HepG2 (cell line): ENCODE data around the gene TCAP. TPM values are rescaled to one million over a fixed set of nuclear protein-coding genes. Genes with fewer than 3 reads are reported as not detected.
A peak's percentile ranks its signal among the peaks of the same experiment; 100 is the strongest.

Experiments
- AGO2 ChIP-seq: fragments of 200-400 bp; formaldehyde crosslinking; optimal IDR thresholded peaks from 2 replicates; pipeline ENCODE3; 2017; ENCODE audit warnings: mild to moderate bottlenecking, low read depth, low read length, moderate library complexity
- ARID4A ChIP-seq: sonication (generic); formaldehyde crosslinking; IDR thresholded peaks from 2 replicates; pipeline ENCODE4 v1.5.0; 2020; ENCODE audit warnings: mild to moderate bottlenecking, missing genetic modification reagents, borderline replicate concordance
- BHLHE40 ChIP-seq: IDR thresholded peaks from 2 replicates; pipeline ENCODE4 v1.6.1; 2011; ENCODE audit warnings: low read length, improper control_type of control experiment
- HMGXB4 ChIP-seq, 2 experiments: sonication (generic) in 1 of 2; formaldehyde crosslinking in 1 of 2; IDR thresholded peaks; 2 replicates each; pipeline versions ENCODE4 v1.4.0 to v1.6.1; 2018 to 2020; ENCODE audit warnings: missing genetic modification reagents in 2 of 2, borderline replicate concordance in 1 of 2, low read depth in 1 of 2, mild to moderate bottlenecking in 1 of 2, missing biosample characterization in 1 of 2
- PBX2 ChIP-seq: IDR thresholded peaks from 2 replicates; pipeline ENCODE4 v1.6.1; 2016; ENCODE audit warnings: control low read depth
- SMC3 ChIP-seq: IDR thresholded peaks from 2 replicates; pipeline ENCODE4 v1.6.1; 2011; ENCODE audit warnings: low read length, improper control_type of control experiment
- TFDP1 ChIP-seq: IDR thresholded peaks from 2 replicates; pipeline ENCODE4 v1.6.1; 2016; ENCODE audit warnings: missing compliant biosample characterization, missing genetic modification reagents, borderline replicate concordance
- XBP1 ChIP-seq: sonication (generic); formaldehyde crosslinking; IDR thresholded peaks from 2 replicates; pipeline ENCODE4 v1.5.0; 2020; ENCODE audit warnings: missing genetic modification reagents
- ZBTB26 ChIP-seq: IDR thresholded peaks from 2 replicates; pipeline ENCODE4 v1.6.1; 2016; ENCODE audit warnings: missing compliant biosample characterization, missing genetic modification reagents, borderline replicate concordance
- ZFP36L2 ChIP-seq: sonication (generic); formaldehyde crosslinking; IDR thresholded peaks from 2 replicates; pipeline ENCODE4 v1.4.0; 2020; ENCODE audit warnings: missing genetic modification reagents
- ZNF224 ChIP-seq: sonication (generic); formaldehyde crosslinking; IDR thresholded peaks from 2 replicates; pipeline ENCODE4 v1.5.0; 2020; ENCODE audit warnings: mild to moderate bottlenecking, missing genetic modification reagents
- ZNF775 ChIP-seq: sonication (generic); formaldehyde crosslinking; IDR thresholded peaks from 2 replicates; pipeline ENCODE4 v1.4.0; 2020; ENCODE audit warnings: missing genetic modification reagents, mild to moderate bottlenecking, moderate library complexity, borderline replicate concordance
- polyA plus RNA-seq, 8 experiments: library from polyadenylated mRNA; depleted of rRNA in 3 of 8; stranded (reverse) in 7 of 8; unstranded in 1 of 8; fragments of >200 nt; fragmentation: Illumina TruSeq in 4 of 8; extraction: Trizol in 4 of 8; gene quantifications; 2 replicates each; pipeline versions ENCODE4 v1.2.1 to v1.2.3, GENCODE V29; 2011 to 2016; ENCODE audit warnings: low read depth in 4 of 8, missing spikeins in 1 of 8, mixed read lengths in 1 of 8; ENCODE audit not compliant: insufficient read depth in 1 of 8
- total RNA-seq, 5 experiments: library from RNA; depleted of rRNA; stranded (reverse); fragments of >200 nt; fragmentation: Illumina TruSeq; extraction: Trizol; gene quantifications; 2 replicates each; pipeline ENCODE4 v1.2.3, GENCODE V29; 2016; ENCODE audit warnings: low read depth in 1 of 5

Gene TCAP
- total and polyA plus RNA-seq, 2 of the 13 experiments (the other 11 are each of a cell fraction or from before 2014, with no cell fraction given): 0.24 to 0.65 TPM

GRCh38 chr17:39674702-39675389 lies 9.7 kb downstream of the TCAP start (continued):
- TF ChIP-seq PBX2 (no peak), ZBTB26 (CRISPR knock-in tag) (0 out of 2 replicates have a peak, but pooled peaks have one; percentile 6), SMC3 (no peak), ZNF224 (CRISPR knock-in tag) (no peak), ARID4A (CRISPR knock-in tag) (peak; percentile 52; the same call in 1 of the 2 replicates), AGO2 (peak; percentile 17), TFDP1 (CRISPR knock-in tag) (peak; percentile 50; the same call in 1 of the 2 replicates), ZNF775 (CRISPR knock-in tag) (no peak), XBP1 (CRISPR knock-in tag) (no peak), BHLHE40 (no peak), ZFP36L2 (CRISPR knock-in tag) (0 out of 2 replicates have a peak, but pooled peaks have one; percentile 18), HMGXB4 (CRISPR knock-in tag; IDR thresholded peaks at IDR 0.05; ENCODE audit: borderline replicate concordance in 1 of 2, low read depth in 1 of 2) (peak in 1 of 2 experiments; percentile 42; a peak in 1 of 4 replicates)
